DOHH2 (cell line): ENCODE measurements around the gene ITPK1.

Experiments used
- H3F3A ChIP-seq: fragments of 200-600 bp; sonication (generic), shearing (Covaris generic); 2 replicates; pipeline ENCODE4 v1.6.0; 2016; ENCODE audit warnings: antibody characterized with exemption, mild to moderate bottlenecking; ENCODE audit not compliant: control insufficient read depth, insufficient read depth
- H3K27ac ChIP-seq: fragments of 200-600 bp; sonication (generic); 2 replicates; pipeline ENCODE4 v1.5.1; 2014; ENCODE audit warnings: low read depth, mild to moderate bottlenecking, low read length, moderate library complexity
- H3K27me3 ChIP-seq: fragments of 200-600 bp; sonication (generic); 2 replicates; pipeline ENCODE4 v1.6.1; 2014; ENCODE audit warnings: mild to moderate bottlenecking, low read length, mixed read lengths; ENCODE audit not compliant: control insufficient read depth
- H3K36me3 ChIP-seq: fragments of 200-600 bp; sonication (generic); 2 replicates; pipeline ENCODE4 v1.6.1; 2014; ENCODE audit warnings: mild to moderate bottlenecking, low read length, moderate library complexity, mixed read lengths; ENCODE audit not compliant: control insufficient read depth
- H3K4me1 ChIP-seq: fragments of 200-600 bp; sonication (generic); 2 replicates; pipeline ENCODE4 v1.6.1; 2014; ENCODE audit warnings: mild to moderate bottlenecking, low read length, mixed read lengths; ENCODE audit not compliant: control insufficient read depth
- H3K4me2 ChIP-seq: fragments of 200-600 bp; sonication (generic); 2 replicates; pipeline ENCODE4 v1.6.0; 2014; ENCODE audit warnings: mild to moderate bottlenecking, low read length, moderate library complexity
- H3K4me3 ChIP-seq: fragments of 200-600 bp; sonication (generic); 2 replicates; pipeline ENCODE4 v1.5.1; 2014; ENCODE audit warnings: mild to moderate bottlenecking, low read length, mixed read lengths
- H3K79me2 ChIP-seq: fragments of 200-600 bp; sonication (generic); 2 replicates; pipeline ENCODE4 v1.6.1; 2014; ENCODE audit warnings: mild to moderate bottlenecking, low read length, mixed read lengths; ENCODE audit not compliant: control insufficient read depth
- H3K9me2 ChIP-seq: fragments of 200-600 bp; sonication (generic); replicated peaks from 2 replicates; pipeline ENCODE4 v1.6.1; 2014; ENCODE audit warnings: mild to moderate bottlenecking, low read length, mixed read lengths; ENCODE audit not compliant: control insufficient read depth
- H3K9me3 ChIP-seq: fragments of 200-600 bp; sonication (generic); 2 replicates; pipeline ENCODE4 v1.6.1; 2014; ENCODE audit warnings: antibody characterized with exemption, low read length, mixed read lengths; ENCODE audit not compliant: control insufficient read depth, insufficient read depth
- H4K20me1 ChIP-seq: fragments of 200-600 bp; sonication (generic); 2 replicates; pipeline ENCODE4 v1.6.0; 2014; ENCODE audit warnings: low read depth, mild to moderate bottlenecking, antibody characterized with exemption, low read length, moderate library complexity; ENCODE audit not compliant: control insufficient read depth, insufficient read depth
- CTCF ChIP-seq: fragments of 200-600 bp; sonication (generic); IDR thresholded peaks from one replicate; pipeline ENCODE4 v1.5.1; 2014; ENCODE audit warnings: antibody characterized with exemption, mild to moderate bottlenecking, low read depth, low read length; ENCODE audit not compliant: poor library complexity, severe bottlenecking
- EZH2phosphoT487 ChIP-seq: fragments of 200-600 bp; sonication (generic); IDR thresholded peaks from 2 replicates; pipeline ENCODE4 v1.6.1; 2017; ENCODE audit warnings: borderline replicate concordance, mild to moderate bottlenecking, antibody characterized with exemption, low read length, moderate library complexity, mixed read lengths

The ITPK1 gene

DNA sequence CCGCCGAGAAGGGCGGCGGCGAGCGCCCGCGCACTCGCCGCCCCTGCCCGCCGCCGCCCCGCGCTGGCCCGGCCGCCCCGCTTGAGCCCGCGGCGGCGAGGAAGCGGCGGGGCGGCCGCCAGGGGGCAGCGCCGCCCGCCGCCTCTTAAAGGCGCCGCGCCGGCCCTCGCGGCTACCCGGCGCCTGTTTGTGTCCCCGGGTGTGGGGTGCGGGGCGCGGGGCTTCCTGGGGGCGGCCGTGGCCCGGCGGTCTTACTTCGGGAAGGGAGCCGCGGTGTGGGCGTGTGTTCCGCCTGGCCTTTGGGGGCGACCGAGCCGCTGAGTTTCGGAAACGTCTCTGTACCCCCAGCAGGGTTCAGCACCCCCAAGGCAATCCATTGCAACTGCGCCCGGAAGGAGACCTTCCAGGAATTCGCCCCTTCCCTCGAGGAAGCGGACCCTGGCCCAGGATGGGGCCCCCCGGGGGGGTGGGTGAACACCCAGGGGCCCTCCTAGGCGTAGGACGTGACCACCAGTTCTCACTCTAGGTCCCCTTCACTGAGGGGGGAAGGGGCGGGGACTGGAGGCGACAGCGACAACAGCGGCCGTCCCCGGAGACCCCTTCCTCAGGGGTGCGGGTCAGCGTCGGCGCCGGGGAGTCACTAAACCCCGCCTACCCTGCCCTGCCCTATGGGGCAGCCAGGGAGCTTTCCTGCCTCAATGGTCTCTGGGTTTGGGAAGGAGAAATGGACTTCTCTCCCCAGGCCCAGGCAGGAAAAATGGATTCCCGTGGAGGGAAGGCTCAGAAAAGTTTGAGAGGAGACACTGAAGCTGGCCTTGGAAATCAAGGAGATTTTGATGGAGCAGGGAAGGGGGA is at the start of gene ITPK1:
ITPK1 (minus strand) TSS at position 105 of the 855 bp plus-strand sequence. CDS start 762 bp downstream, outside the sequence.
- peaks cover 29% of the 10 kb centered on the region for H3K4me1 ChIP-seq
- no peaks in the 10 kb centered on the region for H3K27me3 ChIP-seq
- no peaks in the 10 kb centered on the region for H3K9me2 ChIP-seq
- no peaks in the 10 kb centered on the region for H3K9me3 ChIP-seq
- peak within 1 kb of the TSS; percentile 42; the same call in 1 of the 2 replicates for H3K27ac ChIP-seq
- no peaks in the 10 kb centered on the region for H3K36me3 ChIP-seq
- peak within 1 kb of the TSS; percentile 92 for H3K4me2 ChIP-seq
- 0 out of 2 replicates have a peak, but pooled peaks cover 3% of the 10 kb centered on the region for H3K79me2 ChIP-seq
- H4K20me1 ChIP-seq, result peaks cover 7% of the 10 kb centered on the region; the same call in 1 of the 2 replicates
- H3F3A ChIP-seq, result peaks cover 7% of the 10 kb centered on the region
- TF ChIP-seq EZH2phosphoT487, result no peak
- TF ChIP-seq CTCF, result peak; percentile 24
- peak within 1 kb of the TSS; percentile 81 for H3K4me3 ChIP-seq

- peak overlapping the region; percentile 59 for H3K27ac ChIP-seq
- peaks cover 3% of the 10 kb centered on the region; the same call in 1 of the 2 replicates for H3F3A ChIP-seq
- H3K4me2 ChIP-seq, result peak overlapping the region; percentile 37
- no peaks in the 10 kb centered on the region for H3K9me3 ChIP-seq
- H3K27me3 ChIP-seq, result no peaks in the 10 kb centered on the region
- H3K4me3 ChIP-seq, result no peak overlapping the region
- H3K79me2 ChIP-seq, result no peaks in the 10 kb centered on the region
- no peaks in the 10 kb centered on the region for H4K20me1 ChIP-seq
- no peaks in the 10 kb centered on the region for H3K9me2 ChIP-seq
- peaks cover 39% of the 10 kb centered on the region for H3K4me1 ChIP-seq
- TF ChIP-seq CTCF, result peak; percentile 34
- TF ChIP-seq EZH2phosphoT487, result no peak
- H3K36me3 ChIP-seq, result no peaks in the 10 kb centered on the region
Measured at GRCh38 chr14:93163564-93163963, 47.8 kb upstream of the ITPK1 start.

- no peaks in the 10 kb centered on the region for H3K9me3 ChIP-seq
- peaks cover 39% of the 10 kb centered on the region for H3K4me1 ChIP-seq
- H3K4me2 ChIP-seq, result no peak overlapping the region
- TF ChIP-seq EZH2phosphoT487 (no peak), CTCF (no peak)
- H3K36me3 ChIP-seq, result no peaks in the 10 kb centered on the region
- no peaks in the 10 kb centered on the region for H3K27me3 ChIP-seq
- peaks cover 3% of the 10 kb centered on the region; the same call in 1 of the 2 replicates for H3F3A ChIP-seq
- no peaks in the 10 kb centered on the region for H4K20me1 ChIP-seq
- H3K9me2 ChIP-seq, result no peaks in the 10 kb centered on the region
- no peak overlapping the region for H3K4me3 ChIP-seq
- H3K79me2 ChIP-seq, result no peaks in the 10 kb centered on the region
- peak overlapping the region; percentile 12; the same call in 1 of the 2 replicates for H3K27ac ChIP-seq
Measured at GRCh38 chr14:93161411-93161940, 45.8 kb upstream of the ITPK1 start.
